Measurements from ENCODE around the gene GLRA2.

GRCh38 chrX:14700982-14701381 is 171.6 kb downstream of the GLRA2 start:
- TF ChIP-seq POLR2A (IDR thresholded peaks at IDR 0.05; ENCODE audit: low read depth, low read length): no peak
- TF ChIP-seq POLR2AphosphoS5 (IDR thresholded peaks at IDR 0.05; ENCODE audit: low read depth, low read length): no peak
- TF ChIP-seq TAF1 (IDR thresholded peaks at IDR 0.05; ENCODE audit: borderline replicate concordance, low read depth, low read length): no peak
